Liver (tissue), 9 donors: Measurements from ENCODE around the gene CD84. TPM values are rescaled to one million over a fixed set of nuclear protein-coding genes. Genes with fewer than 3 reads are reported as not detected.

ENCODE experiments used
- DNase-seq: peaks from one replicate; pipeline ENCODE4 v3.0.0-alpha.2; 2017; ENCODE audit warnings: low spot score
- H3K27ac ChIP-seq, 2 donors: one replicate each; pipeline ENCODE4 v1.7.0; 2013; ENCODE audit warnings: inconsistent platforms in 2 of 2, low read length in 2 of 2, control low read depth in 1 of 2, low read depth in 1 of 2, mild to moderate bottlenecking in 1 of 2
- H3K27me3 ChIP-seq, 4 donors: one replicate each; pipeline versions ENCODE4 v1.6.1 to v1.7.0; 2013; ENCODE audit warnings: low read length in 3 of 4, inconsistent platforms in 1 of 4, mild to moderate bottlenecking in 1 of 4, moderate library complexity in 1 of 4; ENCODE audit not compliant: control insufficient read depth in 4 of 4, insufficient read depth in 4 of 4
- H3K36me3 ChIP-seq, 4 donors: one replicate each; pipeline versions ENCODE4 v1.6.1 to v1.7.0; 2013; ENCODE audit warnings: low read length in 3 of 4, mild to moderate bottlenecking in 3 of 4, low read depth in 1 of 4, moderate library complexity in 1 of 4; ENCODE audit not compliant: control insufficient read depth in 4 of 4, insufficient read depth in 3 of 4
- H3K4me1 ChIP-seq, 4 donors: one replicate each; pipeline versions ENCODE4 v1.6.1 to v1.7.0; 2013; ENCODE audit warnings: low read length in 3 of 4, mild to moderate bottlenecking in 3 of 4, moderate library complexity in 1 of 4; ENCODE audit not compliant: control insufficient read depth in 4 of 4, insufficient read depth in 4 of 4
- H3K4me3 ChIP-seq, 3 donors: one replicate each; pipeline versions ENCODE4 v1.6.1 to v1.7.0; 2013; ENCODE audit warnings: low read length in 3 of 3, control low read depth in 1 of 3, low read depth in 1 of 3, mild to moderate bottlenecking in 1 of 3
- H3K9ac ChIP-seq, 2 donors: one replicate each; pipeline ENCODE4 v1.7.0; 2013; ENCODE audit warnings: low read length in 2 of 2, mild to moderate bottlenecking in 2 of 2, moderate library complexity in 2 of 2, control low read depth in 1 of 2, low read depth in 1 of 2
- H3K9me3 ChIP-seq, 4 donors: one replicate each; pipeline versions ENCODE4 v1.6.1 to v1.7.0; 2013; ENCODE audit warnings: low read length in 3 of 4; ENCODE audit not compliant: control insufficient read depth in 4 of 4
- ATF3 ChIP-seq: IDR thresholded peaks from 2 replicates; pipeline ENCODE4 v1.6.1; 2016; ENCODE audit warnings: antibody characterized with exemption
- CTCF ChIP-seq: fragments of 150-350 bp; IDR thresholded peaks from 2 replicates; pipeline ENCODE4 v1.5.1; 2017; ENCODE audit warnings: improper control_type of control experiment, low read depth, low read length; ENCODE audit not compliant: missing input control
- EGR1 ChIP-seq, 2 donors: IDR thresholded peaks; 2 replicates each; pipeline ENCODE4 v1.6.1; 2016 to 2018; ENCODE audit warnings: antibody characterized with exemption in 2 of 2, low read depth in 2 of 2
- FOXA1 ChIP-seq: IDR thresholded peaks from 2 replicates; pipeline ENCODE4 v1.6.1; 2016; ENCODE audit warnings: antibody characterized with exemption
- FOXA2 ChIP-seq: IDR thresholded peaks from 2 replicates; pipeline ENCODE4 v1.6.1; 2016; ENCODE audit warnings: antibody characterized with exemption
- GABPA ChIP-seq, 2 donors: IDR thresholded peaks in 1 of 2; conservative IDR thresholded peaks in 1 of 2; 2 replicates each; pipeline ENCODE4 v1.6.1; 2016; ENCODE audit warnings: antibody characterized with exemption in 2 of 2, mild to moderate bottlenecking in 1 of 2, moderate library complexity in 1 of 2
- HNF4A ChIP-seq, 2 donors: conservative IDR thresholded peaks; 2 replicates each; pipeline ENCODE4 v1.6.1; 2016; ENCODE audit warnings: antibody characterized with exemption in 2 of 2, mild to moderate bottlenecking in 2 of 2
- HNF4G ChIP-seq: IDR thresholded peaks from 2 replicates; pipeline ENCODE4 v1.6.1; 2016; ENCODE audit warnings: antibody characterized with exemption
- JUND ChIP-seq, 2 donors: IDR thresholded peaks; 2 replicates each; pipeline ENCODE4 v1.6.1; 2016; ENCODE audit warnings: antibody characterized with exemption in 2 of 2
- MAX ChIP-seq: IDR thresholded peaks from 2 replicates; pipeline ENCODE4 v1.6.1; 2016; ENCODE audit warnings: antibody characterized with exemption
- NR2F2 ChIP-seq: IDR thresholded peaks from 2 replicates; pipeline ENCODE4 v1.6.1; 2016; ENCODE audit warnings: antibody characterized with exemption
- RAD21 ChIP-seq, 2 donors: IDR thresholded peaks; 2 replicates each; pipeline ENCODE4 v1.6.1; 2016; ENCODE audit warnings: antibody characterized with exemption in 2 of 2, mild to moderate bottlenecking in 2 of 2
- REST ChIP-seq: IDR thresholded peaks from 2 replicates; pipeline ENCODE4 v1.6.1; 2016; ENCODE audit warnings: antibody characterized with exemption, mild to moderate bottlenecking
- RXRA ChIP-seq, 2 donors: IDR thresholded peaks; 2 replicates each; pipeline ENCODE4 v1.6.1; 2017 to 2018; ENCODE audit warnings: antibody characterized with exemption in 2 of 2, mild to moderate bottlenecking in 1 of 2
- SP1 ChIP-seq: IDR thresholded peaks from 2 replicates; pipeline ENCODE4 v1.6.1; 2018; ENCODE audit warnings: antibody characterized with exemption, mild to moderate bottlenecking
- TAF1 ChIP-seq: conservative IDR thresholded peaks from 2 replicates; pipeline ENCODE4 v1.6.1; 2016; ENCODE audit warnings: antibody characterized with exemption, mild to moderate bottlenecking
- YY1 ChIP-seq: IDR thresholded peaks from 2 replicates; pipeline ENCODE4 v1.6.1; 2016; ENCODE audit warnings: antibody characterized with exemption, mild to moderate bottlenecking
- ZBTB33 ChIP-seq: IDR thresholded peaks from 2 replicates; pipeline ENCODE4 v1.6.1; 2016; ENCODE audit warnings: antibody characterized with exemption
- WGBS: extraction: QIAGEN DNeasy Blood & Tissue Kit; methylation state at CpG from one replicate; pipeline ENCODE4 v1.1.7; 2013; 5-methylcytosine and 5-hydroxymethylcytosine counted together
- polyA plus RNA-seq, 2 donors: library from polyadenylated mRNA; stranded (reverse) in 1 of 2; unstranded in 1 of 2; fragments of 200-250 nt in 1 of 2; fragments of >200 nt in 1 of 2; fragmentation: Nextera tagmentation in 1 of 2; extraction: Ambion mirVana in 1 of 2; gene quantifications; one replicate each; pipeline versions ENCODE4 v1.2.1 to v1.2.3, GENCODE V29; 2013 to 2015
- total RNA-seq, 2 donors: library from RNA; depleted of rRNA; stranded (reverse); fragments of >200 nt; gene quantifications; one replicate each; pipeline ENCODE4 v1.2.3, GENCODE V29; 2014
- donor health status: healthy.
- donor health status: healthy.
- donor health status: healthy.
- donor health status: healthy.
- donor health status: healthy.

The CD84 gene
- total and polyA plus RNA-seq, 4 donors, result 2.1 to 8.8 (median 4.4) TPM

- WGBS, result 72% methylated on average over 11 of the region's 11 CpGs
- Histone ChIP-seq H3K27me3 (no peaks in the 10 kb centered on the region), H3K27ac (no peak within 1 kb of the TSS), H3K36me3 (no peaks in the 10 kb centered on the region), H3K4me3 (no peak within 1 kb of the TSS), H3K4me1 (no peaks in the 10 kb centered on the region), H3K9me3 (no peaks in the 10 kb centered on the region), H3K9ac (peak within 1 kb of the TSS in 1 of 2 donors; percentile 59)
- no peak for DNase-seq
- TF ChIP-seq SP1 (no peak), HNF4A (conservative IDR thresholded peaks at IDR 0.05) (no peak), REST (no peak), GABPA (IDR thresholded peaks at IDR 0.05 in 1 of 2, conservative IDR thresholded peaks at IDR 0.05 in 1 of 2) (no peak), RXRA (IDR thresholded peaks at IDR 0.05) (no peak)
Observed at GRCh38 chr1:160522622-160523345, 56.5 kb downstream of the CD84 start, which contains the start of gene SLAMF6. Gene SLAMF6, minus strand, starts transcription at chr1:160523255. Its CDS starts 63 bp downstream, at chr1:160523192.

GRCh38 chr1:160522136-160522535, 57.2 kb downstream of the CD84 start:
- WGBS, result 69% methylated on average over 3 of the region's 3 CpGs
- Histone ChIP-seq H3K27ac (no peak overlapping the region), H3K4me3 (no peak overlapping the region), H3K27me3 (no peaks in the 10 kb centered on the region), H3K4me1 (no peaks in the 10 kb centered on the region), H3K9ac (peak overlapping the region in 1 of 2 donors; percentile 59), H3K9me3 (no peaks in the 10 kb centered on the region), H3K36me3 (no peaks in the 10 kb centered on the region)
- no peak for DNase-seq
- TF ChIP-seq FOXA1 (no peak), NR2F2 (no peak), HNF4A (conservative IDR thresholded peaks at IDR 0.05) (no peak), TAF1 (no peak), JUND (IDR thresholded peaks at IDR 0.05) (no peak), ZBTB33 (no peak), GABPA (IDR thresholded peaks at IDR 0.05 in 1 of 2, conservative IDR thresholded peaks at IDR 0.05 in 1 of 2) (no peak), MAX (no peak), SP1 (no peak), HNF4G (no peak), FOXA2 (no peak), CTCF (no peak), ATF3 (no peak), REST (no peak), RAD21 (IDR thresholded peaks at IDR 0.05) (no peak), YY1 (no peak), RXRA (IDR thresholded peaks at IDR 0.05) (no peak), EGR1 (IDR thresholded peaks at IDR 0.05; ENCODE audit: low read depth in 2 of 2) (no peak)
